ENCODE measurements around the gene NOD1. TPM values are rescaled to one million over a fixed set of nuclear protein-coding genes. Genes with fewer than 3 reads are reported as not detected.

NOD1 gene
- total RNA-seq, 2 donors from 2014 or later = 8.9 to 11.6 TPM

DNA sequence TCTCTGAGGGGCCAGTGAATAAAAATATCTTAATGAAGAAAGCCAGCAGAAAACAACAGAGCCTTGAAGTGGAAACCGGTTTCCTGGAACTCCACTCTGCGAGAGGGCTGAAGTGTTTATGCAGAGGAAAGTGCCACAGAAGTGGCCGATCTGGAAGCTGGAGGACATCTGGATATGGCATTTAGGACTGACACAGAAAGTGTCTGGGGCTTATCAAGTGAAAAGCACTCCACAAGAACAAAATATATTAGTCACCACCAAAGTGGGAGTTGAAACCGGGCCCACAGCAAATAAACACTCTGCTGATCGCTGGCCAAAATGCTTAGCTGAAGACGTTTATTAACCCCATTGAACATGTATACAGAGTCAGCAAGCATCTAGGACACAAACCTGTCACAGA lies 7.8 kb downstream of the NOD1 start:
- Mint-ChIP-seq H3K4me1 (ENCODE audit: low read depth in 2 of 2) (peaks cover 52 to 56% of the 10 kb centered on the region in 2 donors), H3K9me3 (no peaks in the 10 kb centered on the region), H3K4me3 (peak overlapping the region; percentile 23), H3K36me3 (peaks cover 4% of the 10 kb centered on the region), H3K27me3 (no peaks in the 10 kb centered on the region), H3K27ac (peak overlapping the region in 1 of 2 donors; percentile 51)
- DNase-seq (ENCODE audit: low spot score) (no peak), ATAC-seq (no peak)

DNA sequence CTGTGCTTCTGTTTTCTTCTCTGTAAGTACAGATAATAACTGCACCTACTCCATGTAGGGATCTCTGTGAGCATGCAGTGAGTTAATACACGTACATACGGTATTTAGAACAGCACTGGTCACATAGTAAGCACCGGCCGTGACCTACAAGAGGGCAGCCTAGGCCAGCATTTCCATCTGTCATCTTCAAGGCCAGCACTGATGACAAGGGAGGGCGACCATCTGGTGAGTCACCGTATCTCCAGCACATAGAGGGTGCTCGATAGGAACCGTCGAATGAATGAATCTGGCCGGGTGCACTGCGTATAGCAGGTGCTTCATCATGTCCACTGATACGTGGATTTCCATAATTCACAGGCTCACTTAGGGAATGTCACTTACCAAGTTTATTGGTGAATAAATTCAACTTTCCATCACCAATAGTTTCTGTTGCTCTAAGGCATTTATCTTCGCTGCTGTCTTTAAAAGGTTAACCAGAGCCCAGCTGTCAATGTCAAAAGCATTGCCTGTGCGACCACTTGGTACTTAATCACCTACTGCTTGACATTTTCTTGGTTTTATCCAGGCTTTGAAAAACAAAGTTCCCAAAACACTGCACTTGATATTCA lies 8.3 kb downstream of the NOD1 start:
- Mint-ChIP-seq H3K9me3 (no peaks in the 10 kb centered on the region), H3K27ac (peak overlapping the region in 1 of 2 donors; percentile 51), H3K27me3 (no peaks in the 10 kb centered on the region), H3K36me3 (peaks cover 4% of the 10 kb centered on the region), H3K4me3 (peak overlapping the region; percentile 23), H3K4me1 (ENCODE audit: low read depth in 2 of 2) (peaks cover 55 to 58% of the 10 kb centered on the region in 2 donors)
- no peak for ATAC-seq
- no peak for DNase-seq (ENCODE audit: low spot score)

GRCh38 chr7:30469303-30469702 lies 9.3 kb downstream of the NOD1 start:
- DNase-seq (ENCODE audit: low spot score) = no peak

DNA sequence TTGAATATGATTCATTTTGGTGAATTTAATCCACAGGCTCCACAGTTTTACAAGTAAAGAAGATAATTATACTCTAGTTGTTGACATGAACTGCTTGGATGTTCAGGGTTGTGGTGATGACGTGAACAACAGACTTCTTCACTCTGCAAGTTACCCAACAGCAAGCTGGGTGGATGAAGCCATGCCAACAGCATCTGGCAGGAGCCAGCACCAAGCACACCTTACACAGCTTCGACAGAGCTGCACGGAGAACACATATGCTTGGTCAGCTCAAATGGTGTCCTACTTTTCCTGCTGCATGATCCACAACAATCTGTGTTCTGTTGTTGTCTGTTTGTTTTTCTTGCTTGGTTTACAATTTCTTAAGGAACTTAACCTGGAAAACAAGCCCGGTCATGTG lies 9.8 kb downstream of the NOD1 start:
- Mint-ChIP-seq H3K27me3 (no peaks in the 10 kb centered on the region), H3K9me3 (no peaks in the 10 kb centered on the region), H3K4me3 (no peak overlapping the region), H3K27ac (no peak overlapping the region), H3K4me1 (ENCODE audit: low read depth in 2 of 2) (peaks cover 58 to 66% of the 10 kb centered on the region in 2 donors), H3K36me3 (no peaks in the 10 kb centered on the region)
- DNase-seq (ENCODE audit: low spot score) (no peak), ATAC-seq (no peak)

More at GRCh38 chr7:30469303-30469702, 9.3 kb downstream of the NOD1 start:
- peaks cover 58 to 66% of the 10 kb centered on the region in 2 donors for H3K4me1 Mint-ChIP-seq (ENCODE audit: low read depth in 2 of 2)
- no peaks in the 10 kb centered on the region for H3K27me3 Mint-ChIP-seq
- no peaks in the 10 kb centered on the region for H3K9me3 Mint-ChIP-seq
- H3K27ac Mint-ChIP-seq = no peak overlapping the region
- peaks cover 4% of the 10 kb centered on the region for H3K36me3 Mint-ChIP-seq
- H3K4me3 Mint-ChIP-seq = no peak overlapping the region
- no peak for ATAC-seq

DNA sequence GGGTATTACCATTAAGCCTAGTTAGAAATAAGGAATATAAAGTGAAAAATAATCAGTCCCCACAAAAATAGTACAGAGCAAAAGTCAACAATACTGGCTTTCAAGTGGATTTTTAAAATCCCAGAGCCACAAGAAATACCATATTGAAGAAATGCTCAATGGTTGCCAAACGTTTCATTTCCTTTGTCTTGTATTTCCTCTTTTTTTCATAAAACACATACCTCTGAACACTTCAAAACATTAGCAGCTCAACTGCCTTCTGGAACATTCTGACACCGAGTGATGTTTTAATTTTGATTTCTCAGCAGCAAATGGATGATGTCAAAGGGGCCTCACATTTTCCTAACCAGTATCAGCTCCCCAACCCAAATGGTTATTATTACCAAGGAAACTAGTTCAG lies 10.5 kb downstream of the NOD1 start:
- Mint-ChIP-seq H3K4me3 (no peak overlapping the region), H3K27ac (no peak overlapping the region)
- ATAC-seq = no peak

DNA sequence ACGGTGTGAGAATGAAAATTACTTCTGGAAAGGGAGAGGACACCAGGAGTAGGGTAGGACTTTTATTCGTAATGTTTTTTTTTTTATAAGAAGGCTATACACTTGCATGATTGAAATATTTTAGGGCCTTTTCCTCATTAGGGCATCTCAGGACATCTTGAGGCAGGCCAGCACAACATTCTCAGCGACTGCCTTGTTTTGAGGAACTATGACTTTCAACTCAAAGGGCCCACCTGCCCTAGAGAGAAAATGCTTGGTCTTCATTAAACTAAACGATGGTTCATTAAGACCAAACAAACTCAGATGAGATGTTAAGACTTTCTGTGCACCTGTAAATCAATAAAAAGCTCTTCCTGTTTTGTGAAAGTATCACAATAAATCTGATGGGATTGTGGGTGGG lies 11.3 kb downstream of the NOD1 start:
- Mint-ChIP-seq H3K27ac (no peak overlapping the region), H3K36me3 (no peaks in the 10 kb centered on the region), H3K9me3 (no peaks in the 10 kb centered on the region), H3K4me1 (ENCODE audit: low read depth in 2 of 2) (peaks cover 43 to 59% of the 10 kb centered on the region in 2 donors), H3K4me3 (no peak overlapping the region), H3K27me3 (no peaks in the 10 kb centered on the region)
- DNase-seq (ENCODE audit: low spot score) = no peak
- no peak for ATAC-seq

More for the DNA sequence above, 10.5 kb downstream of the NOD1 start:
- H3K4me1 Mint-ChIP-seq (ENCODE audit: low read depth in 2 of 2) = peaks cover 51 to 61% of the 10 kb centered on the region in 2 donors
- no peak for DNase-seq (ENCODE audit: low spot score)
- no peaks in the 10 kb centered on the region for H3K36me3 Mint-ChIP-seq
- no peaks in the 10 kb centered on the region for H3K27me3 Mint-ChIP-seq
- H3K9me3 Mint-ChIP-seq = no peaks in the 10 kb centered on the region

- no peak for DNase-seq (ENCODE audit: low spot score)
- Mint-ChIP-seq H3K9me3 (no peaks in the 10 kb centered on the region), H3K4me3 (no peak overlapping the region), H3K4me1 (ENCODE audit: low read depth in 2 of 2) (peaks cover 33 to 51% of the 10 kb centered on the region in 2 donors), H3K36me3 (no peaks in the 10 kb centered on the region), H3K27ac (peak overlapping the region in 1 of 2 donors; percentile 74), H3K27me3 (no peaks in the 10 kb centered on the region)
- ATAC-seq = peak in 1 of 2 donors; percentile 41
Measured at GRCh38 chr7:30466266-30466665, 12.3 kb downstream of the NOD1 start.

GRCh38 chr7:30465811-30466180 lies 12.8 kb downstream of the NOD1 start:
- ATAC-seq (no peak), DNase-seq (ENCODE audit: low spot score) (no peak)
- Mint-ChIP-seq H3K9me3 (no peaks in the 10 kb centered on the region), H3K27me3 (no peaks in the 10 kb centered on the region), H3K4me3 (no peak overlapping the region), H3K4me1 (ENCODE audit: low read depth in 2 of 2) (peaks cover 29 to 46% of the 10 kb centered on the region in 2 donors), H3K27ac (peak overlapping the region in 1 of 2 donors; percentile 74), H3K36me3 (no peaks in the 10 kb centered on the region)

DNA sequence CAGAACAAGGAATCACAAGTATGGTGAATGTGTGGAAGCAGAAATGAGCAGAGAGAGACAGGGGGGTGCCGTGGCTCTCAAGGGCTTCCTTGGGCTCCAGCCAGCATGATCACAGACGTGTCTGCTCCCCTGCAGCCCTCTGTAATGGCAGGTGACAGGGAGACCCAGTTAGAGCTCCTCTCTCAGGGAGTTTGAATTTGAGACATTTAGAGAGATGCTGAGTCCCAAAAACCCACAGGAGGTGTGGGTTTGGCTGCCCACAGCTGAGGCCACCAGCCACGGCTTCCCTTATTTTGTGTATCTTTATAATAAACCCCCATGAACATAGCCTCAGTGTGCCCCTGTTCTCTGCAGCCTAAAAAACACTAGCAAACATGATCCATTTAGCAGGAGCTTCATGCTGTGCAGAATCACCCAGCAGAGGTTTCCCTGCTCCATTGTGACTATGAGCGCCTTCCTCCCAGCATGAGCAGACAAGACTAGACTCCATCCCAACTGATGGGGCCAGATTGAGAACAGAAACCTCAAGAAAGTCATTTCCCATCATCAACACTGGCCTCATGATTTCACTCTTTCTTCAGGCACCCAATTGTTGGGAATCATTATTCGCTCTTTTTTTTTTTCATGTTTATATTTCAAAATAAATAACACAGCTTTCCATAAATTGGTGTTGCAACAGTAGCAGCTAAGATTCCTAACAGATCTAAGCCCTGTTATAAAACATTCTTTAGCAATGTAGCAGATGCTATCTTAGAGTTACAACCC lies 13.4 kb downstream of the NOD1 start:
- Mint-ChIP-seq H3K9me3 (no peaks in the 10 kb centered on the region), H3K27me3 (no peaks in the 10 kb centered on the region), H3K36me3 (no peaks in the 10 kb centered on the region), H3K4me3 (no peak overlapping the region), H3K27ac (peak overlapping the region in 1 of 2 donors; percentile 74), H3K4me1 (ENCODE audit: low read depth in 2 of 2) (peaks cover 26 to 44% of the 10 kb centered on the region in 2 donors)
- no peak for ATAC-seq
- no peak for DNase-seq (ENCODE audit: low spot score)

GRCh38 chr7:30464231-30464671 lies 14.3 kb downstream of the NOD1 start:
- DNase-seq (ENCODE audit: low spot score) (no peak), ATAC-seq (no peak)
- H3K4me1 Mint-ChIP-seq (ENCODE audit: low read depth in 2 of 2) = peaks cover 26 to 40% of the 10 kb centered on the region in 2 donors
- H3K36me3 Mint-ChIP-seq = no peaks in the 10 kb centered on the region
- no peaks in the 10 kb centered on the region for H3K9me3 Mint-ChIP-seq
- H3K27me3 Mint-ChIP-seq = no peaks in the 10 kb centered on the region
- H3K4me3 Mint-ChIP-seq = no peak overlapping the region
- no peak overlapping the region for H3K27ac Mint-ChIP-seq

- no peak for ATAC-seq
- Mint-ChIP-seq H3K9me3 (no peaks in the 10 kb centered on the region), H3K4me3 (no peak overlapping the region), H3K27ac (no peak overlapping the region), H3K4me1 (ENCODE audit: low read depth in 2 of 2) (peaks cover 26 to 39% of the 10 kb centered on the region in 2 donors), H3K36me3 (no peaks in the 10 kb centered on the region), H3K27me3 (no peaks in the 10 kb centered on the region)
- DNase-seq (ENCODE audit: low spot score) = no peak
Measured at GRCh38 chr7:30463405-30464145, 15.0 kb downstream of the NOD1 start.

DNA sequence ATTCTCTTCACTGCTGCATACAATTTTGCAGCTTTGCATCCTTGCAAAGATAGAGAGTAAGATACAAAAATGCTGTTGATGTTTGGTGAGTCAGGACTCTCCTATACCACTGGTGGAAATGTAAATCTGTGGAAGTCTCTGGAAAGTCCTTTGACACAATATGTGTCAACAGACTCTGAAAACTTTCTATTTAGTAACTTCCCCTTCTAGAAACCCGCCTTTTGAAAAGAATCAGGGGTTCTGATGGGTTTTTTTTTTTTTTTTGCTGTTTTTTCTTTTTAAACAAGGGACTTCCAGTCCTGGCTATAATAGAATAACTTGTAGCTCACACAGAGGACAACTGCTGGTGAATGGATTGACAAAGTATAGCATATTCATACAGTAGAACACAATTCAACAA lies 16.4 kb downstream of the NOD1 start:
- no peaks in the 10 kb centered on the region for H3K27me3 Mint-ChIP-seq
- peaks cover 26 to 34% of the 10 kb centered on the region in 2 donors for H3K4me1 Mint-ChIP-seq (ENCODE audit: low read depth in 2 of 2)
- no peaks in the 10 kb centered on the region for H3K9me3 Mint-ChIP-seq
- ATAC-seq = no peak
- DNase-seq (ENCODE audit: low spot score) = no peak
- H3K36me3 Mint-ChIP-seq = no peaks in the 10 kb centered on the region
- no peak overlapping the region for H3K27ac Mint-ChIP-seq
- no peak overlapping the region for H3K4me3 Mint-ChIP-seq

- Mint-ChIP-seq H3K27ac (peak overlapping the region in 1 of 2 donors; percentile 27), H3K9me3 (no peaks in the 10 kb centered on the region), H3K27me3 (no peaks in the 10 kb centered on the region), H3K36me3 (no peaks in the 10 kb centered on the region), H3K4me3 (no peak overlapping the region), H3K4me1 (ENCODE audit: low read depth in 2 of 2) (peaks cover 15 to 23% of the 10 kb centered on the region in 2 donors)
- DNase-seq (ENCODE audit: low spot score) = no peak
- no peak for ATAC-seq
Measured at GRCh38 chr7:30460246-30460633, 18.3 kb downstream of the NOD1 start.
